Breast epithelium (tissue), 4 donors: ENCODE measurements around the gene MET. TPM values are rescaled to one million over a fixed set of nuclear protein-coding genes. Genes with fewer than 3 reads are reported as not detected.

Experiments
- DNase-seq, 2 donors: peaks; one replicate each; pipeline ENCODE4 v3.0.0-alpha.2; 2019; ENCODE audit warnings: low spot score in 2 of 2
- H3K27ac ChIP-seq, 2 donors: fragments of 200-600 bp; sonication (generic) in 1 of 2; one replicate each; pipeline ENCODE4 v1.5.1; 2016 to 2019; ENCODE audit warnings: mild to moderate bottlenecking in 1 of 2
- H3K27me3 ChIP-seq, 2 donors: fragments of 200-600 bp; sonication (generic) in 1 of 2; one replicate each; pipeline versions ENCODE4 v1.5.1 to v1.6.0; 2017 to 2019; ENCODE audit warnings: control low read depth in 1 of 2, mild to moderate bottlenecking in 1 of 2
- H3K36me3 ChIP-seq: fragments of 200-600 bp; one replicate; pipeline ENCODE4 v1.5.1; 2019
- H3K4me1 ChIP-seq, 2 donors: fragments of 200-600 bp; sonication (generic); one replicate each; pipeline ENCODE4 v1.5.1; 2016 to 2019; ENCODE audit warnings: control low read depth in 1 of 2
- H3K4me3 ChIP-seq, 3 donors: fragments of 200-600 bp; sonication (generic); 1 replicate in 2 of 3; 2 replicates in 1 of 3; pipeline ENCODE4 v1.5.1; 2016 to 2019; ENCODE audit warnings: mild to moderate bottlenecking in 3 of 3, moderate library complexity in 2 of 3
- H3K9me3 ChIP-seq, 2 donors: fragments of 200-600 bp; sonication (generic) in 1 of 2; one replicate each; pipeline ENCODE4 v1.5.1; 2016 to 2019; ENCODE audit warnings: control low read depth in 1 of 2
- POLR2A ChIP-seq: fragments of 450-650 bp; IDR thresholded peaks from one replicate; pipeline ENCODE4 v1.6.1; 2016; ENCODE audit warnings: antibody characterized with exemption, mild to moderate bottlenecking, moderate library complexity
- POLR2AphosphoS5 ChIP-seq, 3 donors: sonication (generic); formaldehyde crosslinking; IDR thresholded peaks; one replicate each; pipeline ENCODE4 v1.6.1; 2017; ENCODE audit warnings: antibody characterized with exemption in 3 of 3
- intact Hi-C: fragments of 100-400 bp; cut with DNase I; formaldehyde crosslinking; loops from one replicate; pipeline ENCODE4 v1.15.1; 2023; ENCODE audit warnings: low total_unique reads
- total RNA-seq, 3 donors: library from RNA; depleted of rRNA; stranded (reverse); fragments of >200 nt; gene quantifications; one replicate each; pipeline ENCODE4 v1.1.0, GENCODE V29; 2016
- TF ChIP-seq, protein P1 (sequence below), 3 donors: fragments of 450-650 bp; IDR thresholded peaks; one replicate each; pipeline ENCODE4 v1.5.1; 2016 to 2017; ENCODE audit warnings: antibody characterized with exemption in 3 of 3, mild to moderate bottlenecking in 3 of 3, moderate library complexity in 3 of 3

MET gene
- total RNA-seq, 3 donors from 2014 or later, result 25.8 to 85.6 (median 40.6) TPM

DNA sequence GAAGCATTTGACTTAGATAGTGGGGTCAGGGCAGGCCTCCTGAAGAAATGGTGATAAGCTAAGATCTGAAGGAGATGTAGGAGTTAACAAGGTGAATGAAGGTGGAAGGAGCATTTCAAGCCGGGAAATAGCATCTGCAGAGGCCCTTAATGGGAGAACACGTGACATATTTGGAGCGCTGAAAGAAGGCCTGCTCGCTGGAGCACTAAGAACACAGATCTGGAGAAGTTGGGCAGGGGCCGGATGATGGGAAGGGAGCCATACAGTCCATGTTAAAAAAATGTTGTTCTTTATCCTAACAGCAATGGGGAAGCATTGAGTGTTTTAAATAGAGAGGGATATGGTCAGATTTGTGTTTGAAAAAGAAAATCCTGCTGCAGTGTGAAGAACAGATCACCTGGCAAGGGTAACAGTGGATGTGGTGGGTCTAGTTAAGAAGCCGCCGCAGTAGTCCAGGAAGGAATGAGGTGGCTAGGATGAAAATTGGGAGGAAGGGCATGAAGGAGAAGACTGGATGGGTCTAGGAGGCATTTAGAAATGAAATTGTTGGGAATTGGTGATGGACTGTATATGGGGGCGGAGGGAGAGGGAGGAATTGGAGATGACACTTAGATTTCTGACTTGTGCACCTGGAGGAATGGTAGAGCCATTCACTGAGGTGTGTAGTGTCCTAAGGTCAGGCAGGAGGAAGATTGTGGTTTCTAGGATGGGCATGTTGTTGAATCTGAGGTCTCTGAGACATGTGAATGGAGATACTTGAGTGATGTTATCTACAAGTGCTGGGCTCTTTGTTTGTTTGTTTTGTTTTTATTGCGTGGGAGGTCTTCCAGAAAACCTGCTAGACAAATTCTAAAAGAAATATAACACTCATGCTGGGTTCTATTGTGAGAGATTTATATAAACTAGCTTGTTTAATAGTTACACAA lies 58.4 kb downstream of the MET start:
- Histone ChIP-seq H3K27me3 (no peaks in the 10 kb centered on the region), H3K4me1 (no peaks in the 10 kb centered on the region), H3K9me3 (no peaks in the 10 kb centered on the region), H3K36me3 (no peaks in the 10 kb centered on the region), H3K27ac (no peak overlapping the region), H3K4me3 (no peak overlapping the region)
- no peak for DNase-seq
- intact Hi-C loops, result no loop called here
- no peak for TF ChIP-seq POLR2AphosphoS5 (IDR thresholded peaks at IDR 0.05)

DNA sequence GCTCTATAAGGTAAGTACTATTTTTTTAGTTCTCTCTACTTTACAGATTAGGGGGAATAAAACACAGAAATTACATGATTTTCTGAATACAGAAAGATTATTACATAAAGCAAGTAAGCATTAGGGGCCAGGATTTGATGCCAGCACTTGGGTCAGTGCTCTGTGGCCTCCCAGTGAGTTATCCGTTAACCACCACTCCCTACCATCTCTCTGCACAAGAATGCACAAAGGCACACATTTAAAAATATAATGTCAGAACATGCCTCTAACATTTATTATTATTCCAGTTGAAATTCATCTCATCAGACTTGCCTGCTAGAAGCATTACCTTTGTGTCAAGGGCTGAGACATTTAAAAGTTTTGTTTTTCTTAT lies 59.0 kb downstream of the MET start:
- no peak for TF ChIP-seq POLR2AphosphoS5 (IDR thresholded peaks at IDR 0.05)
- TF ChIP-seq, protein P1, sequence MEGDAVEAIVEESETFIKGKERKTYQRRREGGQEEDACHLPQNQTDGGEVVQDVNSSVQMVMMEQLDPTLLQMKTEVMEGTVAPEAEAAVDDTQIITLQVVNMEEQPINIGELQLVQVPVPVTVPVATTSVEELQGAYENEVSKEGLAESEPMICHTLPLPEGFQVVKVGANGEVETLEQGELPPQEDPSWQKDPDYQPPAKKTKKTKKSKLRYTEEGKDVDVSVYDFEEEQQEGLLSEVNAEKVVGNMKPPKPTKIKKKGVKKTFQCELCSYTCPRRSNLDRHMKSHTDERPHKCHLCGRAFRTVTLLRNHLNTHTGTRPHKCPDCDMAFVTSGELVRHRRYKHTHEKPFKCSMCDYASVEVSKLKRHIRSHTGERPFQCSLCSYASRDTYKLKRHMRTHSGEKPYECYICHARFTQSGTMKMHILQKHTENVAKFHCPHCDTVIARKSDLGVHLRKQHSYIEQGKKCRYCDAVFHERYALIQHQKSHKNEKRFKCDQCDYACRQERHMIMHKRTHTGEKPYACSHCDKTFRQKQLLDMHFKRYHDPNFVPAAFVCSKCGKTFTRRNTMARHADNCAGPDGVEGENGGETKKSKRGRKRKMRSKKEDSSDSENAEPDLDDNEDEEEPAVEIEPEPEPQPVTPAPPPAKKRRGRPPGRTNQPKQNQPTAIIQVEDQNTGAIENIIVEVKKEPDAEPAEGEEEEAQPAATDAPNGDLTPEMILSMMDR (IDR thresholded peaks at IDR 0.05), result no peak
- TF ChIP-seq POLR2A, result no peak
- Histone ChIP-seq H3K4me3 (no peak overlapping the region), H3K27me3 (no peaks in the 10 kb centered on the region), H3K27ac (no peak overlapping the region), H3K4me1 (no peaks in the 10 kb centered on the region), H3K36me3 (no peaks in the 10 kb centered on the region), H3K9me3 (no peaks in the 10 kb centered on the region)
- DNase-seq, result no peak
- intact Hi-C loops, result no loop called here

DNA sequence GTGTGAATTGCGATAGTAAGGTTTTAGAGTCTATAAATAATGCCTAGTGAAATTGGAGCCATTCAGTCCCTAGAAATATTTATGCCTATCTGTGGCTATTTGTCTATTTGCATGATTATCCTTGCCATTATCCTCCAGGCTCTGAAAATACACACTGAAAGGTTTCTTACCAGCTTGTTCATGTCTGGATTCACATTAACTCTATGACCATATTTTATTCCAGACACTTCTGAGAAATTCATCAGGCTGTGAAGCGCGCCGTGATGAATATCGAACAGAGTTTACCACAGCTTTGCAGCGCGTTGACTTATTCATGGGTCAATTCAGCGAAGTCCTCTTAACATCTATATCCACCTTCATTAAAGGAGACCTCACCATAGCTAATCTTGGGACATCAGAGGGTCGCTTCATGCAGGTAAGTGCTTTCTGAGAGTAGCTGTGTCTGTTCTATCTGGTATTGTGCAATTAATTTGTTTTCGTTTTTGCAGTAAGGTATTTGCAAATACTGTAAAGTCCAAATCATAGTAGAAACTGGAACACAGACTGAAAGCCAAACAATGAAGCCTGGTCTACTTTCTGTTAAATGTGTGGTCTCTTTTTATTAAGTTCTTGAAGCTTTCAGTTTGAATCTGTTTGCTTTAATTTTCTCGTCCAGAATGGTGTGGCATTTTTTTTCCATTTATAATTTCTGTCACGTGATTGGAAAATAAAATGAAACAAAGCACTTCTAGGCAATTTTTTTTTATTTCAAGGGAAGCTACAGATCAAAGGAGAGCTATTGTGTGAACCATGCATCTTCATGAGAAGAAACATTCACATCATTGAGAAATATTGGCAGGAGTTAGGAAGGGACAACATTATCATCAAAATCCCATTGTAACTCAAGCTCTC lies 59.7 kb downstream of the MET start:
- H3K36me3 ChIP-seq, result no peaks in the 10 kb centered on the region
- H3K9me3 ChIP-seq, result no peaks in the 10 kb centered on the region
- intact Hi-C loops, result no loop called here
- no peak overlapping the region for H3K4me3 ChIP-seq
- H3K27me3 ChIP-seq, result no peaks in the 10 kb centered on the region
- TF ChIP-seq POLR2AphosphoS5 (IDR thresholded peaks at IDR 0.05) (no peak), POLR2A (no peak)
- TF ChIP-seq, protein P1 (IDR thresholded peaks at IDR 0.05), result no peak
- H3K4me1 ChIP-seq, result no peaks in the 10 kb centered on the region
- no peak overlapping the region for H3K27ac ChIP-seq
- DNase-seq, result no peak

DNA sequence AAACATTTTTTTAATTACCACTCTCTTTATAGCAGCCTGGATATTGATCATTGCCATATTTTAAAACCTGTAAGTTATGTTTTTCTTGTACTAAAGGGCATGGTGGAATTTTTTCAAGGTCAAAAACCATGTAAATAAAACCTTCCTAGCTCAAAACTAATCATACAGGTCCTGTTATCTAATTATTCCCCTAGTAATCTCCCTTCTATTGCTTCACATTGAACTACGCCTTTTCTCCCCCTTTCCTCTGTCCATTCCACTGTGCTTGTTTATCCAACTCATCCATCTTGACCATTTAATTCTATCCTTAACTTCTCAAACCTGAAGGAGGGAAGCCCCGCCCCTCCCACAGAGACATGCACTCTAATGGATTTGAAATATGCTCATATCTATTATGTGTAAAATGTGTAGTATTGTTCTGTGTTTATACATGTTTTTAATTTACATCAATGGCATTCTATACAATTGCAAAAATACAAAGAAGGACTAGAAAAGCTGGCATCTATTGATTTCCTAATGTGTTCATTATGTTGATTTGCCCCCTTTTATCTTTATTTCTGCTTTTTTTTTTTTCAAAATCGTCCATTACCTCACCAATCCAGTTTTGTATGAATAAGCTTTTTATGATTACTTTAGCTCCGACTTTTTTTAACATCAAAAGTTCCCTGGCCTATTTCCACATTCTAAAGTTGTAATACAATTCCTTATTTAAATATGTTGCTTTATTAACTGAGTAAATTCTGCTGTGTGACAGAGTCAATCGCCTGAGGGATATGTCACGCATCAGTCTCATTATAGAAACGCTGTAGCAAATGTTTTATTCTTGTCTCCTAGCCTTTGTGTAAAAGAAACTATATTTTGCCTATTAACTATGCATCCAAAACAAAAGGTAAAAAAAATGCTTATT lies 61.0 kb downstream of the MET start:
- no peak for DNase-seq
- TF ChIP-seq POLR2AphosphoS5 (IDR thresholded peaks at IDR 0.05) (no peak), POLR2A (no peak)
- TF ChIP-seq, protein P1 (IDR thresholded peaks at IDR 0.05), result no peak
- intact Hi-C loops, result no loop called here

DNA sequence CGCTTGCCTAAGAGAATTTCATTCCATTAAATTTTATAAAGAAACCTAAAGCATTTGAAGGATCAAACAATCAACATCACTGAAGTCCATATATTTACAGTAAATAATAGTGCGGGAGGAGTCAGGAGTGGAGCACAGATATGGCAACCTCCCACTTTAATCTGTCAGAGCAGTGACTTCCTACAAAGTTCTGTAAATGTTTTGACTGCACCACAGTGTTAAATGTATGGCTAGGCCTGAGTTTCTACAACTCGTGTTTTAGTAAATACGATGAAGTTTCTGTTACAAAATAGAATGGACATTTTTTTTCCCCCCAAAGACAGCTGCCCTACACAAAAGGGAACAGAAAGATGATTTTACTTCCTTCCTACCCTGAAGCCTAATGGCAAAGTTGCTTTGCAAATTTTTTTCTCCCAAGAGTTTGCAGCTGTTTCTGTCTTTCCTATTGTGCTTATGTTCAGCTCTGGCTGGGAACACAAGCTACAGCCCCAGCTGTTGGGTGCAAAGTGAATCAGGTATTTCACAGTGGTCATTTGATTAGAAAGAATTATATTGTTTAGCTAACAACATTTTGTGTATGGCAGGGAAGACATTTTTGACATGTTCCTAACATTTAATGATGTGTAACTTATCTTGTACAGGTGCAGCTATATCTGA lies 62.1 kb downstream of the MET start:
- no peaks in the 10 kb centered on the region for H3K9me3 ChIP-seq
- H3K4me3 ChIP-seq, result no peak overlapping the region
- H3K27ac ChIP-seq, result no peak overlapping the region
- H3K36me3 ChIP-seq, result no peaks in the 10 kb centered on the region
- no peaks in the 10 kb centered on the region for H3K4me1 ChIP-seq
- no peak for DNase-seq
- no peaks in the 10 kb centered on the region for H3K27me3 ChIP-seq
- no peak for TF ChIP-seq POLR2AphosphoS5 (IDR thresholded peaks at IDR 0.05)
- no peak for TF ChIP-seq POLR2A
- TF ChIP-seq, protein P1 (IDR thresholded peaks at IDR 0.05), result no peak
- intact Hi-C loops, result no loop called here

More for the DNA sequence above, 61.0 kb downstream of the MET start:
- H3K36me3 ChIP-seq, result no peaks in the 10 kb centered on the region
- H3K27me3 ChIP-seq, result no peaks in the 10 kb centered on the region
- no peak overlapping the region for H3K4me3 ChIP-seq
- no peaks in the 10 kb centered on the region for H3K4me1 ChIP-seq
- no peak overlapping the region for H3K27ac ChIP-seq
- no peaks in the 10 kb centered on the region for H3K9me3 ChIP-seq
